Ovary (tissue), 3 donors: ENCODE data around the gene BMI1.

Experiments
- POLR2A ChIP-seq: fragments of 450-650 bp; IDR thresholded peaks from one replicate; pipeline ENCODE4 v1.6.1; 2017; ENCODE audit warnings: antibody characterized with exemption, mild to moderate bottlenecking, moderate library complexity
- TF ChIP-seq, protein P1 (sequence below), 3 donors: fragments of 450-650 bp in 2 of 3; fragments of 200-600 bp in 1 of 3; IDR thresholded peaks; one replicate each; pipeline versions ENCODE4 v1.5.1 to v1.8.0; 2016 to 2022; ENCODE audit warnings: antibody characterized with exemption in 3 of 3, mild to moderate bottlenecking in 1 of 3
- donor health status: DM: no; HTN: no; CAD: no.

DNA sequence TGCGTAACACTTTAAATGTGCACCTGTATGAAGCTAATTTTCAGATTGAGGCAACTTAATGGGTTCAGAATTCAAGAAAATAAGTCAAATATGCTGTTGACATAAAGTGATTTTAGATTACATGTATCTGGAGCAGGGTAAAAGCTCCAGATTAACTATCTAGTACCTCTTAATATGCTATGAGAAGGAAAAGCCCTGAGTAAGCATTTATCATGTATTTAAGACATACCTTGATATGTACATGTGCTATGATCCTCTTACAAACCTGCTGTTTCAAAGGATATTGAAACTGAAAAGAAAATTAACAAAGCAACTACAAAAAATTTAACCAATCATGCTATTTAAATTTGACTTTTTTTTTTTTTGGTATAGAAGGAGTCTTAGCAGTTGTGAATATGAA lies 28.9 kb downstream of the BMI1 start:
- TF ChIP-seq, protein P1, sequence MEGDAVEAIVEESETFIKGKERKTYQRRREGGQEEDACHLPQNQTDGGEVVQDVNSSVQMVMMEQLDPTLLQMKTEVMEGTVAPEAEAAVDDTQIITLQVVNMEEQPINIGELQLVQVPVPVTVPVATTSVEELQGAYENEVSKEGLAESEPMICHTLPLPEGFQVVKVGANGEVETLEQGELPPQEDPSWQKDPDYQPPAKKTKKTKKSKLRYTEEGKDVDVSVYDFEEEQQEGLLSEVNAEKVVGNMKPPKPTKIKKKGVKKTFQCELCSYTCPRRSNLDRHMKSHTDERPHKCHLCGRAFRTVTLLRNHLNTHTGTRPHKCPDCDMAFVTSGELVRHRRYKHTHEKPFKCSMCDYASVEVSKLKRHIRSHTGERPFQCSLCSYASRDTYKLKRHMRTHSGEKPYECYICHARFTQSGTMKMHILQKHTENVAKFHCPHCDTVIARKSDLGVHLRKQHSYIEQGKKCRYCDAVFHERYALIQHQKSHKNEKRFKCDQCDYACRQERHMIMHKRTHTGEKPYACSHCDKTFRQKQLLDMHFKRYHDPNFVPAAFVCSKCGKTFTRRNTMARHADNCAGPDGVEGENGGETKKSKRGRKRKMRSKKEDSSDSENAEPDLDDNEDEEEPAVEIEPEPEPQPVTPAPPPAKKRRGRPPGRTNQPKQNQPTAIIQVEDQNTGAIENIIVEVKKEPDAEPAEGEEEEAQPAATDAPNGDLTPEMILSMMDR (IDR thresholded peaks at IDR 0.05) = no peak
- TF ChIP-seq POLR2A = no peak
